HL-60/S4 (cell line): ENCODE data around the gene PDXDC1.
"Not testable (repeated sequence)": the region's sequence is repeated elsewhere in the genome, so short reads cannot be mapped to it uniquely, and the experiment has no call there.

Experiments used
- in situ Hi-C: fragments of 300-500 bp; cut with MboI; formaldehyde crosslinking; loops from 2 replicates; pipeline ENCODE4 v1.14.3; 2022; ENCODE audit warnings: low sequenced_read_pairs

PDXDC1 gene

DNA sequence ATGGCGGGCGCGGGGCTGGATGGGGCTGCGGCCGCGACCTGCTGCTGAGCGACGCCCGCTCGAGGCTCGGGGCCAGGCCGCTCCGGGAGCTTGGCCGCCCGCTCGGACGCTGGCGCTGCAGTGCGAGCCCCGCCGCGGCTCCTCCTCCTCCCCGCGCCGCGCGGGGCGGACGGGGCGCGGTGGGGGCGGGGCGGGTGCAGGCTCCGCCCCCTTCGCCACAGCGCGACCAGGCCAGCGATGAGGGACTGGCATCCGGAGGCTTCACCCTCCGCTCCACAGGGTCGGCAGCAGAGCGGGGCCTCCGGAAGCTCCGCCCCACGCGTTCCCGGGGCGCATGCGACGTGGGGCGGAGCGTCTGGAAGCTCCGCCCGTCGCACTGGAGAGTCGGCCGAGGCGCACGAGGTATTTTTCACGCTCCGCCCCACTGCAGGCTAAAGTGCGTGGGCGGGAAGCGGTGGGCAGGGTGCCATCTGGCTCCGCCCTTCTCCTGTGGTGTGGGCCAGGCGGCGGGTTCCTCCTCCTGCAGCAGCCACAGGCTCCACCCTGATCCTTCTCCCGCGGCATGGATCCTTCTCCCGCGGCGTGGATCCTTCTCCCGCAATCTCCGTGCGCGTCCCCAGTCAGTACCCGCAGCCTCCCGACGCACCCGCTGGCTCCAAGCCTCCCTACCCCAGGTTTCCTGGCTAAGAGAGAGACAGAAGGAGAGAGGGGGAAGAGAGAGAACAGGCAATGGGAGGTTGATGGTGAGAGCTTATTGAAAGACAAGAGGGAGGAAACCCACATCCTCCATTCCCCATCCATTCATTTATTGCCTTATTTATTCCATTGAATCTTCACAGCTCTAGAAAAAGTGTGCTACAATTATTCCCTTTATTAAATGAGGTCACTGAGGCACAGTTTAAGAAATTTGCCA lies 180.1 kb downstream of the PDXDC1 start:
- in situ Hi-C loops = not testable (repeated sequence)

DNA sequence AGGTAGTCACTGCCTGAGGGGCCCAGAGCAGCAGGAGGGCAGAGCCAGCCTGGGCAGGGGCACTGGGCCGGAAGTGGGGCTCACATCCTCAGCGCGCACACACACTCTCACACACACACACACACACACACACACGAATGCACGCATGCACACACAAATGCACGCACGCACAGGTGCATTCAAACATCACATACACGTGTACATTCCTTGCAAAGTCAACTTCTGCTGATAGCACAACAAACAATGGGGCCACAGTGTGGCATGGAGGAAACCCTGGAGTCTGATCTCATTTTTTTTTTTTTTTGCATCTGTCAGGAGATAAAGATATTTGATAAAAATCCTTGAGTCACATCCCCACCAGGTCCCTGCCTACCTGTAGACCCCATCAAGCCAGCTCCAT lies 182.8 kb downstream of the PDXDC1 start:
- in situ Hi-C loops = not testable (repeated sequence)

DNA sequence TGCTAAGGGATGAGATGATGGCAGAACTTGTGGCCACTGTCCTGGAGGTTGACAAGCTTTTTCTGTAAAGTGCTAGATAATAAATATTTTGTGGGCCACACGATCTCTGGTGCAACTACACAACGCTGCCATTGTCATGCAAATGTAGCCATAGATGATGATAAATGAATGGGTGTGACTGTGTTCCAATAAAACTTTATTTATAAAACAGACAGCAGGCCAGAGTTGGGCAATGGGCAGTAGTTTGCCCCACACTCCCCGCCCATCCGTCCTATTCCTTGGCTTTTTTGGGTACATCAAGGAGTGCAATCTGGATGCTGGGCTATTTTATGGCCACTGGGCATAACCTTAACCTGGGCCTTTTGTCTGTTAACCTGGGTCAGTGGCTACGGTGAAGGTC lies 184.8 kb downstream of the PDXDC1 start:
- in situ Hi-C loops = not testable (repeated sequence)

DNA sequence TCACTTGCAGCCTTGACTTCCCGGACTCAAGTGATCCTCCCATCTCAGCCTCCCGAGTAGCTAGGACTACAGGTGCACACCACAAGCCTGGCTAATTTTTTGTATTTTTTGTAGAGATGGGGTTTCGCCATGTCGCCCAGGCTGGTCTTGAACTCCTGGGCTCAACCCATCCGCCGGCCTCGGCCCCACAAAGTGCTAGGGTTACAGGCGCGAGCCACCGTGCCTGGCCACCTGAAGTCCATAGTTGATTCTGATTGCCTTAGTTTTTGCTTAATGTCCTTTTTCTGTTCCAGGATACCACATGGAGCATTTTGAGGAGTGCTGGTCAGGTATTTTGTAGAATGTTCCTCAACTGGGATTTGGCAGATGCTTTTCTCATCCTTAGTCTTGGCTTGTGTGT lies 185.7 kb downstream of the PDXDC1 start:
- in situ Hi-C loops = not testable (repeated sequence)

DNA sequence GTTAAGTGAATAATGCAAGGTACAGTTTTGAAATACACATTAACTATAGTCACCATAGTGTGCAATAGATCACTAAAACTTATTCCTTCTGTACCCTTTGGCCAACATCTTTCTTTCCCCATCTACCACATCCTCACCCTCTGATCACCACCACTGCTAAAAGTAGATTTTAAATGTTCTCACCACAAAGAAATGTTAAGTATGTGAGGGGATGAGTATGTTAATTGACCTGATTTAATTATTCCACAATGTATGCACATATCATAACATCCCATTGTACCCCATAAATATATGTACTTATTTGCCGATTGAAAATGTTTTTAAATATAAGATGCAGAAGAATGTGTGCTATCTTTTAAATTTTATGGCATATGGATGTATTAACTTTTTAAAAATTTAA lies 188.2 kb downstream of the PDXDC1 start:
- in situ Hi-C loops = not testable (repeated sequence)

DNA sequence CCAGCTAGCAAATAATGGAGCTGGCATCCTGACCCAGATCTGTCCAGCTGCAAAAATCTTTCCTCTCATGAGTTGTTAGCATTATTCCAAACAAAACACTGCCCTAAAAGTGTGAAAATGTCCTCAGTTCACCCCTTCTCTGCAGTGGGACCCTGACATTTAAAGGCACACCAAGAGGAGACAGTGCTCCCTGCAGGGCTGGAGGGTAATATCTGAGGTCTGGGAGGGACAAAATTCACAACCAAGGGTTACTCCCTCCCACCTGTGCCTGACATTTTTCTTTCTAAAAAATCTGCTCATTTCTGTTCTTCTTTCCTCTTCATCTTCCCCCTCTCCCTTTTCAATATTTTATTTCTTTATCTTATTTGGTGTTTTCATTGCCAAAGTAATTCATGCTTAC lies 191.4 kb downstream of the PDXDC1 start:
- in situ Hi-C loops = not testable (repeated sequence)

DNA sequence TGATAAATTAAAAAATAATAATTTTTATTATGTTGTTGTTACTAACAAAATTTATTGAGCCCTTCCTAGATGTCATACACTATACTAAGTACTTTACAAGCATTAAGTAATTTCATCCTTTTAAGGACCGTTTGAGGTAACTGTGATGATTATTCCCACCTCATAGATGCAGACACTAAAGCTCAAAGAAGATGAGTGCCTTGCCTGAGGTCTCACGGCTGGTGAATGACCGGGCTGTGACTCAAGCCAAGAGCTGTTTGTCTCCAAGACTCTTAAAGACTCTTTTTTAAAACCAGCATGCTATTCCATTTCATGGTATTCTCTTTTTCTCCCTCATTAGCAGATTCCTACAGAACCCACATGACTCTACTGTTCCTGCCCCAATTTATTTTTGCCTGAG lies 193.5 kb downstream of the PDXDC1 start:
- in situ Hi-C loops = not testable (repeated sequence)

DNA sequence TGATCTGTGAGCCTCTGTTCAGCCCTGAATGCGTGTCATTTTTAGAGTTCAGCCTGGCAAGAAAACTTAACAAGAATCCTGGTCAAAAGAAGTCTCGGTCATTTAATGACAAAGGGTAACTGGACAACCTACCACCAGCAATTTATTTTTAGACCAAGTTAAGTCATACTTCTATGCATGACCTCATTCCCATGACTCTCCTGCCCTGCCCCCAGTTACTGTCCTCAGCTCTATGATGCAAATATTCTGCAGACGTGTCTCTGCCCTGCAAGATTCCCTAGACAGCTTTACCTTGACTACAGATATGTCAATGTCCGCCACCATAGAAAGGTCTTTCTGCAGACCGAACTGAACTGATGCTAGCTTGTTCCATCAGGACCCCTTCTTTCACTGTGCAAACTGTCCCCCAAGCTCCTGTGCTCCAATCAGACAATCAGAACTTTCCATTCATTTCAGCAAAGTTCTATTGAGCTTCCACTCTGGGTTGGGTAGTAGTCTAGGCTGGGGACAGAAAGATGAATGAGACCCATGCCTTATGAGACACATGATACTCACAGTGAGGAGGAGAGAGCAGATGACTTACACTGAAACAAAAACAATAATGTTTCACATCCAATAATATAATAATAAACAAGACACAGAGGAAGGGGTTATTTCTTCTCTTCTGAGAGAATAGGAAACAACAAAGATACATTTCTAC lies 194.3 kb downstream of the PDXDC1 start:
- in situ Hi-C loops = not testable (repeated sequence)

DNA sequence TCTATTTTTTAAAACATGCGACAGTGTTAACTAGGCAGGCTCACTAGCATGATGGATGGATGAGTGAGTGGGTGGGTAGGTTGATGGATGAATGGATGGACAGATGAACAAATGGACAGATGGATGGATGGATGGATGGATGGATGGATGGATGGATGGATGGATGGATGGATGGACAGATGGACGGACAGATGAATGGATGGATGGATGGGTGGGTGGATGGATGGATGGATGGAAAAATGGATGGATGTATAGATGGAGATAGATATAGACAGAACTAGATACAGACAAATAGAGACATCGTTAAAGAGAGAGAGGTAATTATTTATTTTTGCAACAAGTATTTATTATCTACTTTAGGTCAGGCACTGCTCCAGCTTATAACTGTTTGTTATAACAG lies 205.1 kb downstream of the PDXDC1 start:
- in situ Hi-C loops = not testable (repeated sequence)

DNA sequence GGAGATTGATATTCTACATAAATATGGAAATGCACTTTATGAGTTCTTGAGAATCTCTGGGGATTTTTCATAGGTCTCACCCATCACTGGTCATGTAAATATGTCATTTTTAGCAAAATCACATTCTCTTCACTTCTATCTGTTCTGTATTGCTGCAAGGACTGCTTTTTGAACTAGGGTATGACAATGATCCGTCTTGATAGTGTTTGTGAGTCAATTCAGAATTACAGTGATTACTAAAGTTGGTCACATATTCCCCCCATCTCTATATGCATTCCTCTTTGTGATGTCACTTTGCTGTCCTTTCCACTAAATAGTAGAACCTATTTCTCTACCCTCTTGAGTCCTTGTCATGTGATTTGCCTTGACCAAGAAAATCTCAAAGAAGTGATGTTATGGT lies 206.1 kb downstream of the PDXDC1 start:
- in situ Hi-C loops = not testable (repeated sequence)

DNA sequence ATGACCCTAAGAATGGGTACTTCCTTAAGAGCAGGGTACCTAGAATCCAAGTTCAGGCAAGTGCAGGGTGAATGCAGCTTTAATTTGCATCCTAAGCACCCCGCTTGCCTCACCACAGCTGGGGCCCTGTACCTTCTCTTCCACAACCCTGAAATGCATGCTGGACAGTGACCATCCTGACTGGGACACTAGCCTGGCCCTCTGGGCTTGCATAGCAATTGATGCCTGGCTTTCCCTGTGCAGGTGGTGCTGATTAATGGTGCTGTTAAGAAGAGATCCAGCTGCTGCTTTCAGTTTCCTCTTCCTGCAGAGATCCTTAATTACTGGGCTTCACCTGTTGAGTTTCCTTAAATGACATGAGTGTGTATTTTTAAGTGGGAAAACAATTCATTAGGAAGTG lies 209.2 kb downstream of the PDXDC1 start:
- in situ Hi-C loops = not testable (repeated sequence)
